ENCODE results near the gene AKAP6.

AKAP6 gene

GRCh38 chr14:32531942-32532515, 202.9 kb downstream of the AKAP6 start:
- no peak for DNase-seq (ENCODE audit: low spot score)

GRCh38 chr14:32534145-32534544, 205.0 kb downstream of the AKAP6 start:
- no peak for DNase-seq (ENCODE audit: low spot score)

- DNase-seq (ENCODE audit: low spot score): no peak
Measured at GRCh38 chr14:32536175-32536574, 207.1 kb downstream of the AKAP6 start.

- DNase-seq (ENCODE audit: low spot score): no peak
Measured at GRCh38 chr14:32537166-32537565, 208.1 kb downstream of the AKAP6 start.

GRCh38 chr14:32542507-32542906, 213.4 kb downstream of the AKAP6 start:
- no peak for DNase-seq (ENCODE audit: low spot score)

GRCh38 chr14:32545095-32545494, 216.0 kb downstream of the AKAP6 start:
- DNase-seq (ENCODE audit: low spot score): no peak

GRCh38 chr14:32545506-32546210, 216.6 kb downstream of the AKAP6 start:
- peak; percentile 75 for DNase-seq (ENCODE audit: low spot score)

GRCh38 chr14:32546246-32546645, 217.1 kb downstream of the AKAP6 start:
- no peak for DNase-seq (ENCODE audit: low spot score)

- DNase-seq (ENCODE audit: low spot score): no peak
Measured at GRCh38 chr14:32552766-32553165, 223.7 kb downstream of the AKAP6 start.

GRCh38 chr14:32559048-32559447, 229.9 kb downstream of the AKAP6 start:
- DNase-seq (ENCODE audit: low spot score): no peak

GRCh38 chr14:32559590-32559989, 230.5 kb downstream of the AKAP6 start:
- no peak for DNase-seq (ENCODE audit: low spot score)

GRCh38 chr14:32560209-32560857, 231.2 kb downstream of the AKAP6 start:
- DNase-seq (ENCODE audit: low spot score): peak; percentile 85

- DNase-seq (ENCODE audit: low spot score): no peak
Measured at GRCh38 chr14:32561520-32561919, 232.4 kb downstream of the AKAP6 start.

GRCh38 chr14:32564596-32564995, 235.5 kb downstream of the AKAP6 start:
- DNase-seq (ENCODE audit: low spot score): no peak

GRCh38 chr14:32565256-32565655, 236.2 kb downstream of the AKAP6 start:
- DNase-seq (ENCODE audit: low spot score): no peak

- no peak for DNase-seq (ENCODE audit: low spot score)
Measured at GRCh38 chr14:32567543-32568384, 238.7 kb downstream of the AKAP6 start.

- DNase-seq (ENCODE audit: low spot score): no peak
Measured at GRCh38 chr14:32571551-32571950, 242.5 kb downstream of the AKAP6 start.

- DNase-seq (ENCODE audit: low spot score): no peak
Measured at GRCh38 chr14:32571995-32572866, 243.1 kb downstream of the AKAP6 start.

- no peak for DNase-seq (ENCODE audit: low spot score)
Measured at GRCh38 chr14:32572867-32573150, 243.7 kb downstream of the AKAP6 start.

GRCh38 chr14:32574269-32574668, 245.2 kb downstream of the AKAP6 start:
- DNase-seq (ENCODE audit: low spot score): no peak

- DNase-seq (ENCODE audit: low spot score): peak; percentile 75
Measured at GRCh38 chr14:32576088-32576795, 247.1 kb downstream of the AKAP6 start.
